GM23338 (cell line): Measurements from ENCODE around the gene NINJ1. TPM values are rescaled to one million over a fixed set of nuclear protein-coding genes. Genes with fewer than 3 reads are reported as not detected.
A peak's percentile ranks its signal among the peaks of the same experiment; 100 is the strongest.

Experiments
- ATAC-seq: fragments of 200-7000 bp; cut with Tn5 transposase; 3 replicates; pipeline ENCODE4 v1.9.1; 2020
- DNase-seq: peaks from one replicate; pipeline ENCODE4 v3.0.0-alpha.2; 2015; ENCODE audit warnings: low spot score
- H2AFZ ChIP-seq: fragments of 200-600 bp; sonication (generic); 2 replicates; pipeline ENCODE4 v1.8.0; 2016; ENCODE audit warnings: antibody characterized with exemption, mild to moderate bottlenecking, moderate library complexity
- H3F3A ChIP-seq: fragments of 200-600 bp; sonication (generic); replicated peaks from 2 replicates; pipeline ENCODE4 v1.8.0; 2017; ENCODE audit warnings: antibody characterized with exemption, mixed run types, low read depth
- H3K27ac ChIP-seq: fragments of 200-600 bp; sonication (generic); 2 replicates; pipeline ENCODE4 v1.6.1; 2016; ENCODE audit warnings: low read depth
- H3K27me3 ChIP-seq: fragments of 200-600 bp; sonication (generic); 2 replicates; pipeline ENCODE4 v1.8.0; 2016; ENCODE audit warnings: mild to moderate bottlenecking, mixed run types, moderate library complexity; ENCODE audit not compliant: insufficient read depth
- H3K36me3 ChIP-seq: fragments of 200-600 bp; sonication (generic); 2 replicates; pipeline ENCODE4 v1.8.0; 2016; ENCODE audit warnings: mild to moderate bottlenecking; ENCODE audit not compliant: insufficient read depth
- H3K4me1 ChIP-seq: fragments of 200-600 bp; sonication (generic); 2 replicates; pipeline ENCODE4 v1.8.0; 2016; ENCODE audit warnings: mild to moderate bottlenecking, moderate library complexity; ENCODE audit not compliant: insufficient read depth
- H3K4me2 ChIP-seq: fragments of 200-600 bp; sonication (generic); 2 replicates; pipeline ENCODE4 v1.7.1; 2017; ENCODE audit warnings: mixed run types
- H3K4me3 ChIP-seq: fragments of 200-600 bp; sonication (generic); 2 replicates; pipeline ENCODE4 v1.6.1; 2016; ENCODE audit warnings: mixed run types
- H3K79me2 ChIP-seq: fragments of 200-600 bp; sonication (generic); replicated peaks from 2 replicates; pipeline ENCODE4 v1.8.0; 2017; ENCODE audit warnings: mild to moderate bottlenecking; ENCODE audit not compliant: insufficient read depth
- H3K9me2 ChIP-seq: fragments of 200-600 bp; sonication (generic); 2 replicates; pipeline ENCODE4 v1.8.0; 2017; ENCODE audit not compliant: insufficient read depth
- H4K20me1 ChIP-seq: fragments of 200-600 bp; sonication (generic); replicated peaks from 2 replicates; pipeline ENCODE4 v1.8.0; 2017; ENCODE audit warnings: mild to moderate bottlenecking; ENCODE audit not compliant: insufficient read depth
- H3K27ac Mint-ChIP-seq: 2 replicates; pipeline ENCODE4 v1.8.0; 2020; ENCODE audit warnings: inconsistent platforms, mild to moderate bottlenecking, moderate library complexity, mixed read lengths
- H3K27me3 Mint-ChIP-seq: 3 replicates; pipeline ENCODE4 v1.8.0; 2022; ENCODE audit warnings: low read depth, mild to moderate bottlenecking, moderate library complexity, mixed read lengths, inconsistent platforms; ENCODE audit not compliant: insufficient read depth, poor library complexity
- H3K36me3 Mint-ChIP-seq: 3 replicates; pipeline ENCODE4 v1.8.0; 2021; ENCODE audit warnings: low read depth, mild to moderate bottlenecking, inconsistent platforms, moderate library complexity, mixed read lengths
- H3K4me1 Mint-ChIP-seq: 3 replicates; pipeline ENCODE4 v1.8.0; 2020; ENCODE audit warnings: mild to moderate bottlenecking, inconsistent platforms, mixed read lengths
- H3K4me3 Mint-ChIP-seq: 3 replicates; pipeline ENCODE4 v1.8.0; 2021; ENCODE audit warnings: moderate library complexity, mild to moderate bottlenecking, inconsistent platforms, mixed read lengths
- H3K9me3 Mint-ChIP-seq: 3 replicates; pipeline ENCODE4 v1.8.0; 2020; ENCODE audit warnings: moderate library complexity, mild to moderate bottlenecking, inconsistent platforms, mixed read lengths
- CREB1 ChIP-seq: fragments of 250-450 bp; sonication (Bioruptor Pico); IDR thresholded peaks from 2 replicates; pipeline ENCODE4 v1.5.0; 2020; ENCODE audit warnings: low read depth, mild to moderate bottlenecking, moderate library complexity
- CTCF ChIP-seq, 2 experiments: fragments of 200-600 bp in 1 of 2; sonication (generic) in 1 of 2; conservative IDR thresholded peaks; 2 replicates each; pipeline versions ENCODE4 v1.5.1 to v1.6.1; 2016 to 2017; ENCODE audit warnings: antibody characterized with exemption in 2 of 2, low read depth in 2 of 2, mild to moderate bottlenecking in 2 of 2, moderate library complexity in 1 of 2
- ETS1 ChIP-seq: IDR thresholded peaks from 2 replicates; pipeline ENCODE4 v1.6.1; 2016; ENCODE audit warnings: antibody characterized with exemption
- EZH2 ChIP-seq: fragments of 200-600 bp; sonication (generic); IDR thresholded peaks from one replicate; pipeline ENCODE4 v1.8.0; 2017; ENCODE audit warnings: antibody characterized with exemption, mild to moderate bottlenecking, low read depth; ENCODE audit not compliant: unreplicated experiment
- EZH2phosphoT487 ChIP-seq: fragments of 200-600 bp; sonication (generic); IDR thresholded peaks from one replicate; pipeline ENCODE4 v1.8.1; 2018; ENCODE audit warnings: antibody characterized with exemption; ENCODE audit not compliant: unreplicated experiment
- JUNB ChIP-seq: IDR thresholded peaks from one replicate; pipeline ENCODE4 v1.6.1; 2016; ENCODE audit warnings: antibody characterized with exemption; ENCODE audit not compliant: unreplicated experiment
- NANOG ChIP-seq: IDR thresholded peaks from 2 replicates; pipeline ENCODE4 v1.6.1; 2016; ENCODE audit warnings: antibody characterized with exemption, borderline replicate concordance
- POLR2AphosphoS5 ChIP-seq: IDR thresholded peaks from 2 replicates; pipeline ENCODE4 v1.6.1; 2016; ENCODE audit warnings: antibody characterized with exemption, low read depth
- REST ChIP-seq: IDR thresholded peaks from one replicate; pipeline ENCODE4 v1.6.1; 2018; ENCODE audit warnings: antibody characterized with exemption; ENCODE audit not compliant: unreplicated experiment
- STAT1 ChIP-seq: IDR thresholded peaks from one replicate; pipeline ENCODE4 v1.6.1; 2016; ENCODE audit warnings: antibody characterized with exemption; ENCODE audit not compliant: unreplicated experiment
- ZNF114 ChIP-seq: fragments of 250-450 bp; sonication (Bioruptor Pico); IDR thresholded peaks from 2 replicates; pipeline ENCODE4 v1.5.0; 2020; ENCODE audit warnings: mild to moderate bottlenecking, moderate library complexity
- ZNF331 ChIP-seq: fragments of 250-450 bp; sonication (Bioruptor Pico); IDR thresholded peaks from 2 replicates; pipeline ENCODE4 v1.5.0; 2020; ENCODE audit warnings: low read depth, mild to moderate bottlenecking, moderate library complexity
- ZNF462 ChIP-seq: fragments of 250-450 bp; sonication (Bioruptor Pico); IDR thresholded peaks from 2 replicates; pipeline ENCODE4 v1.5.0; 2020; ENCODE audit warnings: mild to moderate bottlenecking, moderate library complexity
- polyA plus RNA-seq: library from polyadenylated mRNA; unstranded; fragments of >200 nt; fragmentation: Nextera tagmentation; extraction: Ambion mirVana; gene quantifications from 2 replicates; pipeline ENCODE4 v1.2.1, GENCODE V29; 2016
- total RNA-seq: library from RNA; depleted of rRNA; stranded (reverse); fragments of >200 nt; shearing (Covaris generic); gene quantifications from 2 replicates; pipeline ENCODE4 v1.2.3, GENCODE V29; 2014

The NINJ1 gene
- total and polyA plus RNA-seq, 2 experiments from 2014 or later: 36.3 to 39.7 TPM

GRCh38 chr9:93134740-93135444, 841 bp upstream of the NINJ1 start:
- H3K4me1 ChIP-seq: peaks cover 12% of the 10 kb centered on the region
- H3K36me3 Mint-ChIP-seq: no peaks in the 10 kb centered on the region; the same call in 2 of the 3 replicates
- peaks cover 9% of the 10 kb centered on the region for H3K27me3 ChIP-seq
- H3K9me3 Mint-ChIP-seq: no peaks in the 10 kb centered on the region
- H4K20me1 ChIP-seq: 0 out of 2 replicates have a peak, but pooled peaks cover 8% of the 10 kb centered on the region
- H3K4me2 ChIP-seq: peak overlapping the region; percentile 93
- peaks cover 21% of the 10 kb centered on the region for H3K27me3 Mint-ChIP-seq
- H3K4me3 Mint-ChIP-seq: peak overlapping the region; percentile 74
- H3K27ac Mint-ChIP-seq: no peak overlapping the region
- no peaks in the 10 kb centered on the region for H3F3A ChIP-seq
- ATAC-seq: peak; percentile 4; the same call in 2 of the 3 replicates
- no peaks in the 10 kb centered on the region for H3K36me3 ChIP-seq
- H3K27ac ChIP-seq: no peak overlapping the region
- H3K4me3 ChIP-seq: peak overlapping the region; percentile 87
- H2AFZ ChIP-seq: peak overlapping the region; percentile 98
- H3K9me2 ChIP-seq: no peaks in the 10 kb centered on the region
- TF ChIP-seq ZNF462 (CRISPR knock-in tag) (no peak), STAT1 (no peak), POLR2AphosphoS5 (no peak), CREB1 (no peak), ETS1 (no peak), ZNF114 (CRISPR knock-in tag) (no peak), EZH2phosphoT487 (no peak), CTCF (conservative IDR thresholded peaks at IDR 0.05; ENCODE audit: low read depth in 2 of 2) (no peak), EZH2 (no peak), JUNB (no peak), REST (no peak), ZNF331 (CRISPR knock-in tag) (no peak), NANOG (no peak)
- no peak for DNase-seq
- 0 out of 2 replicates have a peak, but pooled peaks cover 6% of the 10 kb centered on the region for H3K79me2 ChIP-seq
- H3K4me1 Mint-ChIP-seq: peaks cover 28% of the 10 kb centered on the region
